GM21529 (cell line): ENCODE results near the gene WDR73.
"Not testable (repeated sequence)": the region's sequence is repeated elsewhere in the genome, so short reads cannot be mapped to it uniquely, and the experiment has no call there.

ENCODE experiments used
- ATAC-seq: cut with Tn5 transposase; IDR thresholded peaks from one replicate; pipeline ENCODE4 v1.9.1; 2021; ENCODE audit not compliant: unreplicated experiment

The WDR73 gene

GRCh38 chr15:84658080-84658787, 4.2 kb upstream of the WDR73 start, which contains the start of gene NMB:
TSS of gene NMB (minus strand) at chr15:84658199. CDS start at chr15:84658152, 47 bp downstream.
- peak; percentile 59 for ATAC-seq

- no peak for ATAC-seq
These were observed 3.6 kb upstream of the WDR73 start for GRCh38 chr15:84657748-84658079.

DNA sequence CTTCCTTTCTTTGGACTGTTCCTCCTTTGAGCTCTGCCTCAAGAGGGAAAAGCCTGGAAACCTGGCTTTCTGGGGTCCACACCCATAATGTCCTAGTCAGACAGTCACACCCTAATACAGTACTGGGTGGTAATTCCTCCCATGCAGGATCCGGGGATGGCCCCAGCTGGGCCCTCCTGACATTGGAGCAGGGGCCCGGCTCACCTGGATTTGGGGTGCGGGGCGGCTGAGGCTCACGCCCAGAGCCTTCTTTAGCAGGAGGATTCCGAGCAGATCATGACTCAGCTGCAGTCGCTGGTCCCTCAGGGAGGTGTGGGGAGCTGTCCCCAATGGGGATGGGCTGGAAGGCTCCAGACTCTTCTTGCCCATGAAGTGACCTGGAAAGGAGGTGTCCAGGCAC, 2.9 kb upstream of the WDR73 start:
- ATAC-seq, result no peak

GRCh38 chr15:84654689-84655453, 788 bp upstream of the WDR73 start:
- ATAC-seq, result peak; percentile 36

DNA sequence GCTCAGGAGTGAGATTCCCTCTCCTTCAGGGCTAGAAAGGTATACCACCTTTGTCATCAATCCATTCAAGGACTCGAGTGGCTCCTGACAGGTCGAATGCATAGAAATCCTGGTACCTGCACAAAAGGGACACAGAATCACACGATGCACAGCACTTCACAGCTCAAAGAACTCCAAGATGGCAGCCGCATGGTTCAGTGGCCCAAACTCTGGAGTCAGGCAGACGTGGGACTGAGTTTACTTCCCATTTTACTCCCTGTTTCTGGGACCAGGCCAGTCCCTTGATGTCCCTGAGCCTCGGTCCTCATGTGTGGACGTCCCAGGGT, 536 bp downstream of the WDR73 start:
- ATAC-seq, result no peak

- ATAC-seq, result no peak
These were observed 4.4 kb downstream of the WDR73 start for GRCh38 chr15:84649706-84650105.

DNA sequence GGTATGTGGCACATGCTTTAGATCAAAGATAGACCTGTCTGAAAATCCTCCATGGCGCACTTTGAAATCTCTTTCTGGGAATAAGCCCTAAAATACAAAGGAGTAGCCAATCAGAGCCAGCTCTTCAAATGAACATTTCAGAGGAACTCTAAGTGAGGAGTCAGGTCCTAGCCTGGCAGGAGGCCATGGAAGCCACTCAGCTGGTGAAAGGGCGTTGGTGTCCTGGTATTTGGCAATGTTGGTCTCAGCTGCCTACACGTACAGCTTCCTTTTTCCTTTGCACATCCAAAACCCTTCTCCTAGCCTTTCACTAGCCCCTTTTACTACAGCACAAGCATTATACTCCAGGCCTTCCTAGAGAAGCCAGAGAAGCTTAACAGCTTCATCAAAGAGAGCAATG, 5.5 kb downstream of the WDR73 start:
- ATAC-seq, result no peak

DNA sequence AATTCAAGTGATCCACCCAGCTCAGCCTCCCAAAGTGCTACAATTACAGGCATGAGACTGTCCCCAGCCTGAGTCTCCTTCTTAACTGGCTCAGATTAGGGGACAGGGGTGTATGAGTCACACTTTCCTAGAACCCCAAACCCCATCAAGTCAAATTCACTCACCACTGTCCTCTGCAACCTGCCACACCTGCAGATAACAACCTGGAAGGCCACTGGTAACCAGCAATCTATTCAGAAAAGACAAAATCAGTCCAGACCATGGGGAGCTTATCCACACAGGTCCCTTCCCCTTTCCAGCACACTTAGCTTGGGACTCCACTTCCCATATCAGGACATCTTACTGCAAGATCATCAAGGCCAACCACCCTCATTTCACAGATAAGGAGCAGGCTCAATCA, 6.4 kb downstream of the WDR73 start:
- ATAC-seq, result no peak

- no peak for ATAC-seq
These were observed 8.1 kb downstream of the WDR73 start for GRCh38 chr15:84645997-84646396.

DNA sequence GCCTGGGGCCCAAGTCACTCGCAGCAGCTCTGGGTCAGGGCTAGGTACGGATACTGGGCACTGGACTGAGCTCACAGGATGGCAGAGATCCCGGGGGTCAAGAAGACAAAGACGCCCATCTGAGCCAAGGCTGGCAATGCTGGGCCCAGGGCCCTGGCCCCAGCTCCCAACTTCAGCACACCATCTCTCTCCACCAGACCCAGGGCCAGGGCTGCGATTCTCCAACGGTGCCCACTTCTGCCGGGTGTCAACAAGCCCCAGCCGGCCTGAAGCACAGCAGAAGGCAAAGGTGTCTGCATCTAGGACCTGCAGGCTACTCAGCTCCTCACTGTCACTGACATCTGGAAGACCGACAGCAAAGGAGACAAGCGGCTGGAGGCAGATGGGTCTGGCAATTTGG, 8.6 kb downstream of the WDR73 start:
- no peak for ATAC-seq

DNA sequence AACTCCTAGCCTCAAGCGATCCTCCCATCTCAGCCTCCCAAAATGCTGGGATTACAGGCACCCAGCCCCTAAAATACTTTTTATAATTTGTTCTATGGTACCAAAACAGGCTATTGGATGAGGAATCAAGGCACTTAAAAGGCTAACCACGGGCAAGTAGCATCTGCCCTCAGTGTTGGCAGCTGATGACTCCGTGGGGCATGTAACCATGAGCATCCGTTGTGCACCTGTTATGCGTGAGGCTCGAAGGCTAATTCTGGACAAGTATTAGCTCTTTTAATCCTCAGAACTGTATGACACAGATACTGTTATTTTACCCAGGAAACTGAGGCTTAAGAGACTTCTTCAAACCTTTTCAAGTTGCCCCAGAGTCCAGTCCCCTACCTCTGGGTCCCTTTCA, 10.2 kb downstream of the WDR73 start:
- no peak for ATAC-seq

DNA sequence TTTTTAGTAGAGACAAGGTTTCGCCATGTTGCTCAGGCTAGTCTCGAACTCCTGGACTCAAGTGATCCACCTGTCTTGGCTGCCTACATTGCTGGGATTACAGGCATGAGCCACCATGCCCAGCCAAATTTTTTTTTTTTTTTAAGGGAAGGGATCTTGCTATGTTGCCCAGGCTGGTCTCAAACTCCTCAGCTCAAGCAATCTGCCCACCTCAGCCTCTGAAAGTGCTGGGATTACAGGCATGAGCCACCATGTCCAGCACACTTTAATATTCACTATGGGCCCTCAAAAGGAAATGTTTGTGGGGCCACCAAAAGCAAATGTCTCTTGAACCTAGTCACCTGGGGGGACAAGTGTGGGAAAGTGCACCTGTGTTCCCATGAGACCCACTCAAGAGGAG, 11.4 kb downstream of the WDR73 start:
- not testable (repeated sequence) for ATAC-seq

GRCh38 chr15:84641871-84642270, 12.2 kb downstream of the WDR73 start:
- not testable (repeated sequence) for ATAC-seq

DNA sequence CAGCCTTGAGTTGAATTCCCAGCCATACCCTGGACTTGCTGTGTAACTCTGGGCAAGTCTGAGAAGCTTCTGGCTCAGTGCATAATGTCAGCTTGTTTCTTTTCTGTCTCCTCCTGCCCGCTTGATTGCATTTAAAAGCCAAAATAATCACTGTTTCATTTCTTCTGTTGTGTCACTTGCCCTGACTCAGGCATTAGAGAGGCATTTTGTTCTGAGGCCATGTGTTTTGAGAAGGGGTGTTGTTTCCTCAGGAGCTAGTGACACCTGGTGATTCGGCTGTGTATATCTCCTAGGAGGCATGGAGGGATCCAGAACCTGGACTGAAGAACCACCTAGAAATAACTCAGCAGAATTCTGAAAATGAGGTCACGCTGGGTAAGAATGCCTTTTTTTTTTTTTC, 16.0 kb downstream of the WDR73 start:
- no peak for ATAC-seq

- ATAC-seq, result no peak
These were observed 19.8 kb downstream of the WDR73 start for GRCh38 chr15:84634228-84634837.

- peak; percentile 44 for ATAC-seq
These were observed 20.5 kb downstream of the WDR73 start for GRCh38 chr15:84633311-84634227.

DNA sequence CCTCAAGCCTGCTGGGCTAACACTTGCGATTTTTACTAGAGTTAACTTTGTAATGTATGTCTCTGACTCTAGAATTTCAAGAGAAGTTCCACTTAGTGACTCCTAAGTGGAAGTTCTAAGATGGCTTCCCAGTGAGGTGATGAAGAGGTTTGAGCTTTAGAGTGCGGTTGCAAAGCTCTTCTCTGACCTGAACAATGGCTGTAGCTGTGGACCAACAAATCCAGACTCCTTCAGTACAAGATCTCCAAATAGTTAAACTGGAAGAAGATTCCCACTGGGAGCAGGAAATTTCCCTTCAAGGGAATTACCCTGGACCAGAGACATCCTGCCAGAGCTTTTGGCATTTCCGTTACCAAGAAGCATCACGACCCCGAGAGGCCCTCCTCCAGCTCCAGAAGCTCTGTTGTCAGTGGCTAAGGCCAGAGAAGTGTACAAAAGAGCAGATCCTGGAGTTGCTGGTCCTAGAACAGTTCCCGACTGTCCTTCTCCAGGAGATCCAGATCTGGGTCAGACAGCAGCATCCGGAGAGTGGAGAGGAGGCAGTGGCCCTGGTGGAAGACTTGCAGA, 22.3 kb downstream of the WDR73 start:
- ATAC-seq, result no peak

DNA sequence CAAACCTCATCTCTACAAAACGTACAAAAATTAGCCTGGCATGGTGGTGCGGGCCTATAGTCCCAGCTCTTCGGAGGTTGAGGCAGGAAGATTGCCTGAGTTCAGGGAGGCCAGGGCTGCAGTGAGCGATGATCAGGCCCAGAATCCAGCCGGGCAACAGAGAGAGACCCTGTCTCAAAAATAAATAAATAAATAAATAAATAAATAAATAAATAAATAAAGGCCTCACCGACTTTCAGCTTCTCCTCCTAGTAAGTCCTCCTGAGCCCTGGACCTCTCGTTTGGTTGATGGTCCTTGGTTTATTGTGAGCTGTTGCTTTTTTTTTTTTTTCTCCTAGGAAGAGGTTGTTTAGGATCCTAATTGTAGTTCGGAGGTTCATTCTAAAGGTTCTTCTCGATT, 25.1 kb downstream of the WDR73 start:
- ATAC-seq, result no peak

- no peak for ATAC-seq
These were observed 29.0 kb downstream of the WDR73 start for GRCh38 chr15:84625123-84625522.

GRCh38 chr15:84624359-84624758, 29.7 kb downstream of the WDR73 start:
- no peak for ATAC-seq
